Osteocyte (in vitro differentiated cells): ENCODE data around the gene AGXT2. TPM values are rescaled to one million over a fixed set of nuclear protein-coding genes. Genes with fewer than 3 reads are reported as not detected.
"Not testable (repeated sequence)": the region's sequence is repeated elsewhere in the genome, so short reads cannot be mapped to it uniquely, and the experiment has no call there.

Source experiments
- DNase-seq: peaks from one replicate; pipeline ENCODE4 v3.0.0; 2021; ENCODE audit warnings: mixed read lengths; ENCODE audit not compliant: unreplicated experiment; ENCODE audit errors: extremely low spot score
- H3K27ac Mint-ChIP-seq: one replicate; pipeline ENCODE4 v1.8.0; 2021; ENCODE audit warnings: mild to moderate bottlenecking, mixed read lengths; ENCODE audit not compliant: unreplicated experiment
- H3K27me3 Mint-ChIP-seq: one replicate; pipeline ENCODE4 v1.8.0; 2021; ENCODE audit warnings: mixed read lengths; ENCODE audit not compliant: unreplicated experiment
- H3K36me3 Mint-ChIP-seq: one replicate; pipeline ENCODE4 v1.8.0; 2021; ENCODE audit warnings: mixed read lengths; ENCODE audit not compliant: unreplicated experiment
- H3K4me1 Mint-ChIP-seq: one replicate; pipeline ENCODE4 v1.8.0; 2021; ENCODE audit warnings: mixed read lengths; ENCODE audit not compliant: unreplicated experiment
- H3K4me3 Mint-ChIP-seq: one replicate; pipeline ENCODE4 v1.8.0; 2021; ENCODE audit warnings: mild to moderate bottlenecking, moderate library complexity, mixed read lengths; ENCODE audit not compliant: unreplicated experiment
- H3K9me3 Mint-ChIP-seq: one replicate; pipeline ENCODE4 v1.8.0; 2021; ENCODE audit warnings: mixed read lengths; ENCODE audit not compliant: unreplicated experiment
- total RNA-seq: library from RNA; stranded (reverse); gene quantifications from 2 replicates; pipeline ENCODE4 v1.2.1, GENCODE V29; 2021
- TF ChIP-seq, protein P1 (sequence below): fragments of 200-600 bp; sonication (generic); IDR thresholded peaks from 2 replicates; pipeline ENCODE4 v1.5.0; 2021; ENCODE audit warnings: antibody characterized with exemption, mild to moderate bottlenecking, moderate library complexity

The AGXT2 gene
- total RNA-seq, 1 donor from 2014 or later, result not detected

DNA sequence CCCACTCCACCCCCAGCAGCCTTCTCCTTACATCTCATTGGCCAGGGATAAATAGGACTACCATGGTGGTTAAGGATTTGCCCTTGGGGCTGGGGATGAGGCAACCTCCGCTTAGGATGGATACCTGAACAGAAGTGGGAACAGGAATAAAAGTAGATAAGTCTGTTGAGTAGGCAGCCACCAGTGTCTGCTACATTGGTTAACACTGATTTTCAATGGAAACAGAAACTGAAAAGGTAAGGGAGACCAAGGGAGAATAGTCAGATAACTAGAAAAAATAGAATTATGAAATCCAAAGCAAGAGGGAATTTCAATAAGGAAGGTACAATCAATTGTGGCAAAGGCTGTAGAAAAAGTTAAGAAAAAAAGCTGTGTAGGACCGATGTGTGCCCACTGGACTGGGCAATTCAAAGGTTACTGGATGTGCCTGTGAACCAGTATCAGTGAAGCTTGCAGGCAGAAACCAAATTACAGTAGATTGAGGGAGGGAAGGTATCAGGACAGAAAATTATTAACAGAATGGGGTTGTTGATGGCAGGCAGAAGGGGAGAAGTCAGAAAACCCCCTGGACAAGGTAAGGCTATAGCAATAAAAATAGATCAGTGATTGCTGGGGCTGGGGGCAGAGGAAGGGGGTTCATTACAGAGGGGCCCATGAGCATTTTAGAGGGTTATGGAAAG lies 69.7 kb downstream of the AGXT2 start:
- Mint-ChIP-seq H3K27me3 (peaks cover 25% of the 10 kb centered on the region), H3K36me3 (no peaks in the 10 kb centered on the region), H3K4me3 (no peak overlapping the region), H3K9me3 (no peaks in the 10 kb centered on the region), H3K4me1 (no peaks in the 10 kb centered on the region), H3K27ac (no peak overlapping the region)
- TF ChIP-seq, protein P1, sequence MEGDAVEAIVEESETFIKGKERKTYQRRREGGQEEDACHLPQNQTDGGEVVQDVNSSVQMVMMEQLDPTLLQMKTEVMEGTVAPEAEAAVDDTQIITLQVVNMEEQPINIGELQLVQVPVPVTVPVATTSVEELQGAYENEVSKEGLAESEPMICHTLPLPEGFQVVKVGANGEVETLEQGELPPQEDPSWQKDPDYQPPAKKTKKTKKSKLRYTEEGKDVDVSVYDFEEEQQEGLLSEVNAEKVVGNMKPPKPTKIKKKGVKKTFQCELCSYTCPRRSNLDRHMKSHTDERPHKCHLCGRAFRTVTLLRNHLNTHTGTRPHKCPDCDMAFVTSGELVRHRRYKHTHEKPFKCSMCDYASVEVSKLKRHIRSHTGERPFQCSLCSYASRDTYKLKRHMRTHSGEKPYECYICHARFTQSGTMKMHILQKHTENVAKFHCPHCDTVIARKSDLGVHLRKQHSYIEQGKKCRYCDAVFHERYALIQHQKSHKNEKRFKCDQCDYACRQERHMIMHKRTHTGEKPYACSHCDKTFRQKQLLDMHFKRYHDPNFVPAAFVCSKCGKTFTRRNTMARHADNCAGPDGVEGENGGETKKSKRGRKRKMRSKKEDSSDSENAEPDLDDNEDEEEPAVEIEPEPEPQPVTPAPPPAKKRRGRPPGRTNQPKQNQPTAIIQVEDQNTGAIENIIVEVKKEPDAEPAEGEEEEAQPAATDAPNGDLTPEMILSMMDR, result no peak
- no peak for DNase-seq

DNA sequence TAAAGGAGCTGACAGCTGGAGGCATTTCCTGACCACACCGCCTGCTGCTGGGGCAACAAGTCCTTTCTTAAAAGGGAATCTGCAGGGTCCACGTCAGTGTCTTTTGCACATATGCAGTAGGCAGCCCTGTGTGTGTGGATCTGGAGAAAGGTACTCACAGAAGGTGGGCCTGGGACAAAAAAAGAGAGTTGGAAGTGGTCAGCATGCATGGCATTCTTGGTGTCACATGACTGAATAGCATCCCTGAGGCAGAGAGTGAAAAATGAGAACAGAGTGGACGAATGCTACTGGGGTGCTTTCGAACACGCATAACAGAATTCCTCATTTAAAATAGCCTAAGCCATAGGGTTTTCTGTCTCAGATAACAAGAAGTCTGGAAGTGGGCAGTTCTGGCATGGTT lies 71.4 kb downstream of the AGXT2 start:
- TF ChIP-seq, protein P1, result no peak
- H3K27me3 Mint-ChIP-seq, result peaks cover 25% of the 10 kb centered on the region

DNA sequence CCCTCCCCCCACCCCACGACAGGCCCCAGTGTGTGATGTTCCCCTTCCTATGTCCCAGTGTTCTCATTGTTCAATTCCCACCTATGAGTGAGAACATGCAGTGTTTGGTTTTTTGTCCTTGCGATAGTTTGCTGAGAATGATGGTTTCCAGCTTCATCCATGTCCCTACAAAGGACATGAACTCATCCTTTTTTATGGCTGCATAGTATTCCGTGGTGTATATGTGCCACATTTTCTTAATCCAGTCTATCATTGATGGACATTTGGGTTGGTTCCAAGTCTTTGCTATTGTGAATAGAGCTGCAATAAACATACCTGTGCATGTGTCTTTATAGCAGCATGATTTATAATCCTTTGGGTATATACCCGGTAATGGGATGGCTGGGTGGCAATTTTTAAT lies 76.1 kb downstream of the AGXT2 start:
- not testable (repeated sequence) for DNase-seq, H3K4me3 Mint-ChIP-seq, H3K36me3 Mint-ChIP-seq, H3K27ac Mint-ChIP-seq, H3K4me1 Mint-ChIP-seq, H3K9me3 Mint-ChIP-seq
- H3K27me3 Mint-ChIP-seq, result peaks cover 15% of the 10 kb centered on the region

More for the DNA sequence above, 71.4 kb downstream of the AGXT2 start:
- no peaks in the 10 kb centered on the region for H3K36me3 Mint-ChIP-seq
- DNase-seq, result no peak
- H3K4me3 Mint-ChIP-seq, result no peak overlapping the region
- no peaks in the 10 kb centered on the region for H3K4me1 Mint-ChIP-seq
- no peak overlapping the region for H3K27ac Mint-ChIP-seq
- H3K9me3 Mint-ChIP-seq, result no peaks in the 10 kb centered on the region

DNA sequence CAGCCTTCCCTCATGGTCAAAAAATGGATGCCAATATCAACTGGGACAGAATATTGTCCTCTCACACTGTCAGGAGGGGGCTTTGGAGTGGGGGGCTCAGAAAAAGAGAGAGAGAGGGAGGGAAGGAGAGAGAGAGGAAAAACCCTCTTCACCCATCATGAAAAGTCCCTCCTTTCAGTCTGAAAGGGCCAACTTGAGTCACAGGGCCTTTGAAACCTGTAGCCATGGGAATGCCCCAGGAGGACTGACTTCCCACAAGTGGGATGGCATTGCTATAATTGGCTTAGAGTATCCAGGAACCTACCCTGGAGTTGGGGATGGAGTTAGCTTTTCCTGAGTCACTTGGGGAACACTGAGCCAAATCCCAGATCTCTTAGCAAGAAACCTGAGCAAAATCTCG lies 77.2 kb downstream of the AGXT2 start:
- H3K36me3 Mint-ChIP-seq, result peaks cover 8% of the 10 kb centered on the region
- peaks cover 11% of the 10 kb centered on the region for H3K27me3 Mint-ChIP-seq
- no peaks in the 10 kb centered on the region for H3K4me1 Mint-ChIP-seq
- peaks cover 13% of the 10 kb centered on the region for H3K9me3 Mint-ChIP-seq
- no peak overlapping the region for H3K4me3 Mint-ChIP-seq
- DNase-seq, result no peak
- no peak overlapping the region for H3K27ac Mint-ChIP-seq
- TF ChIP-seq, protein P1, result no peak

DNA sequence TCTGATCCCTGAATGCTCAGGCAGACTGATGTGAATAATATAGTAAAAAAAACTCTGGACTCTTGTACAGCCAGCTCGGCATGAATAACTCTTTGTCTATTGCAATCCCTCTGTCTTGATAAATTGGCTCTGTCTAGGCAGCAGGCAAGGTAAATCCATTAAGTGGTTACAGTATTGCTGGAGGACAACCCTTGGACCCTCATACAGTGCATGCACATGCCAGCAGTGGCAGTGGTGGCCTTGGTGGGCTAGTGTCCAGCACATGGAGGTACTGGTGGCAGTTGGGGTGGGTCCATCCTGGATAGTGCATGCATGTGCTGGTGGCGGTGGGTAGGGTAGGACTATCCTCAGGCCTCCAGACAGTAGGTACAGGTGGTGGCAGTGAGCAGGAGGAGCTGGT lies 79.5 kb downstream of the AGXT2 start:
- Mint-ChIP-seq H3K27me3 (peaks cover under 1% of the 10 kb centered on the region), H3K36me3 (peaks cover 10% of the 10 kb centered on the region), H3K4me3 (no peak overlapping the region), H3K27ac (no peak overlapping the region), H3K4me1 (no peaks in the 10 kb centered on the region), H3K9me3 (peaks cover 14% of the 10 kb centered on the region)
- no peak for DNase-seq
- TF ChIP-seq, protein P1, result no peak

DNA sequence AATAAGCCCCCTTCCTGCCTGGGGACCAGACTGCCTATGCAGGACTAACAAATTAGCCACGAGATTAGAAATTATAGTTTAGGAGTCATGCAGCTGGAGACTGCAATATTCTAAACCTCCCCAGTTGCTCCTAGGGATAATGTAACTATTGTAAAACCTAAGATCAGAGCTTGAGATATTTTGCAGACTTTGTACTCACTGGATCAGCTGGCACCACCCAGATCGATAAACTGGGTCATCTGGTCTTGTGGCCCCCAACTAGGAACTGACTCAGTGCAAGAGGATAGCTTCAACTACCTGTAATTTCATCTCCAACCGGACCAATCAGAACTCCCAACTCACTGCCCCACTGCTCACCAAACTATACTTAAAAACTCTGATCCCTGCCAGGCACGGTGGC lies 80.2 kb downstream of the AGXT2 start:
- H3K4me1 Mint-ChIP-seq, result no peaks in the 10 kb centered on the region
- H3K4me3 Mint-ChIP-seq, result no peak overlapping the region
- peaks cover 14% of the 10 kb centered on the region for H3K9me3 Mint-ChIP-seq
- DNase-seq, result no peak
- peaks cover 10% of the 10 kb centered on the region for H3K36me3 Mint-ChIP-seq
- TF ChIP-seq, protein P1, result no peak
- H3K27me3 Mint-ChIP-seq, result no peaks in the 10 kb centered on the region
- no peak overlapping the region for H3K27ac Mint-ChIP-seq
